ENCODE results near the gene C1orf35.

GRCh38 chr1:228095938-228096337 is 7.2 kb downstream of the C1orf35 start:
- TF ChIP-seq CTCF (IDR thresholded peaks at IDR 0.05; ENCODE audit: low read depth, low read length, missing input control): no peak
- TF ChIP-seq REST (IDR thresholded peaks at IDR 0.05): no peak
- TF ChIP-seq FOXA1 (IDR thresholded peaks at IDR 0.05): no peak
- TF ChIP-seq HNF4A (conservative IDR thresholded peaks at IDR 0.05): no peak

All from liver (tissue), 3 donors.